ENCODE results near the gene ALKBH7.
"Not testable (repeated sequence)": the region's sequence is repeated elsewhere in the genome, so short reads cannot be mapped to it uniquely, and the experiment has no call there.

ALKBH7 gene, protein sequence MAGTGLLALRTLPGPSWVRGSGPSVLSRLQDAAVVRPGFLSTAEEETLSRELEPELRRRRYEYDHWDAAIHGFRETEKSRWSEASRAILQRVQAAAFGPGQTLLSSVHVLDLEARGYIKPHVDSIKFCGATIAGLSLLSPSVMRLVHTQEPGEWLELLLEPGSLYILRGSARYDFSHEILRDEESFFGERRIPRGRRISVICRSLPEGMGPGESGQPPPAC

DNA sequence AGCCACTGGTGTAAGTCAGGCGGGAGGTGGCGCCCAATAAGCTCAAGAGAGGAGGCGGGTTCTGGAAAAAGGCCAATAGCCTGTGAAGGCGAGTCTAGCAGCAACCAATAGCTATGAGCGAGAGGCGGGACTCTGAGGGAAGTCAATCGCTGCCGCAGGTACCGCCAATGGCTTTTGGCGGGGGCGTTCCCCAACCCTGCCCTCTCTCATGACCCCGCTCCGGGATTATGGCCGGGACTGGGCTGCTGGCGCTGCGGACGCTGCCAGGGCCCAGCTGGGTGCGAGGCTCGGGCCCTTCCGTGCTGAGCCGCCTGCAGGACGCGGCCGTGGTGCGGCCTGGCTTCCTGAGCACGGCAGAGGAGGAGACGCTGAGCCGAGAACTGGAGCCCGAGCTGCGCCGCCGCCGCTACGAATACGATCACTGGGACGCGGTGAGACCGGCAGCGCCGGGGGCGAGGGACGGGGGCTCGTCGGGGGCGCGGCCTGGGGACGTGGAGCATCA, at the start of gene ALKBH7:
Gene ALKBH7 (plus strand): TSS at position 201 of the 502 bp plus-strand sequence. CDS start 27 bp downstream, at position 228.
- peak; percentile 83 to 98 for DNase-seq (ENCODE audit: low read depth in 1 of 2, low spot score in 1 of 2)

DNA sequence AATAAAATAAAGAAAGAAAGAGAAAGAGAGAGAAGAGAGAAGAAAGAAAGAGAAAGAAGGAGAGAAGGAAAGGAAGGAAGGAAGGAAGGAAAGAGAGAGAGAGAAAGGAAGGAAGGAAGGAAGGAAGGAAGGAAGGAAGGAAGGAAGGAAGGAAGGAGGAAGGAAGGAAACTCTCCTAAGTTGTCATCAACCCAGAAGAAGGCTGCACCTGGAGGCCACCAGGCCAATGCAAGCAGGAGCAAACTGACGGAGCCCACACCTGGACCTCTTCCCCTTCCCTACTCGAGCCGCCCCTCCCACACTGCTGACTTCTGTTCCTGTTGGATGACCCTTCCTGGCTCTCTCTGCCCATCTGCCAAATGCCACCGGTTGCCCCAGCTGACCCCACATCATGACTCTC, 47.8 kb upstream of the ALKBH7 start:
- DNase-seq (ENCODE audit: low read depth in 1 of 2, low spot score in 1 of 2), result no peak

DNA sequence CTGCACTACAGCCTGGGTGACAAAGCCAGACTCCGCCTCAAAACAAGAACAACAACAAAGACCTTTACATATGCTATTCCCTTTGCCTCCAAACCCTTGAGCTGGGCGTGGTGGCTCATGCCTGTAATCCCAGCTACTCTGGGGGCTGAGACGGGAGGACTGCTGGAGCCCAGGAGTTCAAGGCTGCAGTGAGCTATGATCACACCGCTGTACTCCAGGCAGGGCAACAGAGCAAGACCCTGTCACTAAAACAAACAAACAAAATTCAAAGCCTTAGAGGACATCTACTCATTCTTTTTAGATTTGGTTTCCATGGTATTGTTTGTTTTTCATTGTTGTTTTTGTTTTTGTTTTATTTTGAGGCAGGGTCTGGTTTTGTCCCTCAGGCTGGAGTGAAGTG, 47.0 kb upstream of the ALKBH7 start:
- DNase-seq (ENCODE audit: low read depth in 1 of 2, low spot score in 1 of 2), result no peak

DNA sequence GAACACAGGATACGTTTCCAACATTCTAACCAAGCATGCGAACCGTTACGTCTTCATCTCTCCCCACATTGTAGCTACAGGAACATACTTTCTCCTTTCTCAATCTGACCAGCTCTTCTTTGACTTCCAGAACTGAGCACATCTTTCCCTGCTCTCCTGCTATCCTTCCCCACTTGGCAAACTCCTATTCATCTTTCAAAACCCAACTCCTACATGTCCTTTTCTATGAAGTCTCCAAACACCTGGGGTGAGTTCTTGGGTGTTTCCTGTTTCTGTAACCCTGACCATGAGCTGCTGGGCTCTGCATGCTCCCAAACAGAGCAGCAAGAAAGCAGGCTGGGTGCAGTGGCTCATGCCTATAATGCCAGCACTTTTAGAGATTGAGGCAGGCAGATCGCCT, 45.8 kb upstream of the ALKBH7 start:
- no peak for DNase-seq (ENCODE audit: low read depth in 1 of 2, low spot score in 1 of 2)

DNA sequence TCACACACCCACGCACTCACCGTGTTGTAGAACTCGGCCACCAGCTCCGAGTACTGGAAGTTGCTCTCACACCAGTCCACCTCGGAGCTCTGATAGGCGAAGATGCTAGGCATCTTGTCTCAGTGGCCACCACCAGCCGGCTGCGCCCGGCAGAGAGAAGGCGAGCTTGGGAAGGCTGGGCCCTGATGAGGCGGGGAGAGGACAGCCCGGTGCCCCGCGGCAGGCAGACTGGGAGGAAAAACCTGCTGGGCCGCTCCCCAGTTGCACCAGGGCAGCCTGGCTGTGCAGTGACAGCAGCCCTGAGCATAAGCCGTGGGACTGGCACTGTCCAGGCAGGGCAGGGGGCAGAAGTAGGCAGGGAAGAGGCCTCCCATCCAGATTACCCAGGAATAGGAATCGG, 39.2 kb upstream of the ALKBH7 start, which contains the start of gene ACER1:
Gene ACER1 (minus strand): TSS at position 174 of the 400 bp plus-strand sequence. CDS start 61 bp downstream, at position 113.
- no peak for DNase-seq (ENCODE audit: low read depth in 1 of 2, low spot score in 1 of 2)

DNA sequence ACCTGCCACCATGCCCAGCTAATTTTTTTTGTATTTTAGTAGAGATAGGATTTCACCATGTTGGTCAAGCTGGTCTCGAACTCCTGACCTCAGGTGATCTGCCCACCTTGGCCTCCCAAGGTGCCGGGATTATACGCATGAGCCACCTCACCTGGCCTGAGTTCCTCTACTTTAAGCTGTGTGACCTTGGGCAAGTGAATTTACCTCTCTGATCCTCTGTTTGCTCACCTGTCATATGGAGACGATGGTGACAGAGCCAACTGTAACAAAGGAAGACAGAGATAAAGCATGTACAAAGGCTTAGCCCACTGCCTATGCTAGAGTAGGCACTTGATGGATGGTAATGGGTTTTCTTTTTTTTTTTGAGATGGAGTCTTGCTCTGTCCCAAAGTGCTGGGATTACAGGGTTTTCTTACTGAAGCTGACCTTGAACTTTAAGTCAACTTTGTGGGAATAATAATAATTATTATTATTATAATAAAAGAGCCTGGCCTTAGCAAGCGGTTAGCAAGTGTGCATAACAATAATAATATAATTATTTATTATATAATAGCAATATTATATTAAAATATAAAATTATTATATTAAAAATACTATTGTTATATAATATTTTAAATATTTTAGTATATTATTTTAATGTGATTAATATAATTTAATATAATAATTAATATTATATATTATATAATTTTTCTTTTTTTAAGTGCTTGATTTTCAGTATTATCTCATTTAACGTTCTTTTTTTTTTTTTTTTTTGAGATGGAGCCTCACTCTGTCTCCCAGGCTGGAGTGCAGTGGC, 37.9 kb upstream of the ALKBH7 start:
- no peak for DNase-seq (ENCODE audit: low read depth in 1 of 2, low spot score in 1 of 2)

DNA sequence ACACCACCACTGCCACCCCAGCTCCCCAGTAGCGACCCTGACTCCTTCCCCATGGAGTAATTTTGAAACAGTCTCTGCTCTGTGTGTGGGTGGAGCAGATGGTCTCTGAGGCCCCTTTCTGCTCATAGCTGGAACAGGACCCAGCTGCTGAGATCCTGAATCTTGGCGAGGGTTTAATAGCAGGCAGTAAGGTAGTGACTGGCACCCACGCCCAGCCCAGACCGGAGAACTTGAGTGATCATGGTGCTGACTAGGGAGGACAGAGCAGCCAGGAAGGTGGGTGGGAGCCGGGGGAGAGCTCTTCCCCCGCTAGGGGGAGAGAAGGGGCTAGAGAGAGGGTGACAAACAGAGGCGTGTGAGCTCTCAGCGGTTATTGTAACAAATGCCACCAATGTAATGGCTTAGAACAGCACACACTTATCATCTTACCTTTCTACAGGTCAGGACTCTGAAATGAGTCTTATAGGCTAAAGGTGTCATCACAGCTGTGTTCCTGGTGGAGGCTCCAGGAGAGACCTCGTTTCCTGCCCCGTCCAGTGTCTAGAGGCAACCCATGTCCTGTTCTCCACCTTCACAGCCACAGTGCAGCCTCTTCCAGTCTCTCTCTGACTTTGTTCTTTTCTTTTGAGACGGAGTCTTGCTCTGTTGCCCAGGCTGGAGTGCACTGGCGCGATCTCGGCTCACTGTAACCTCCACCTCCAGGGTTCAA, 31.9 kb upstream of the ALKBH7 start:
- DNase-seq (ENCODE audit: low read depth in 1 of 2, low spot score in 1 of 2), result no peak

DNA sequence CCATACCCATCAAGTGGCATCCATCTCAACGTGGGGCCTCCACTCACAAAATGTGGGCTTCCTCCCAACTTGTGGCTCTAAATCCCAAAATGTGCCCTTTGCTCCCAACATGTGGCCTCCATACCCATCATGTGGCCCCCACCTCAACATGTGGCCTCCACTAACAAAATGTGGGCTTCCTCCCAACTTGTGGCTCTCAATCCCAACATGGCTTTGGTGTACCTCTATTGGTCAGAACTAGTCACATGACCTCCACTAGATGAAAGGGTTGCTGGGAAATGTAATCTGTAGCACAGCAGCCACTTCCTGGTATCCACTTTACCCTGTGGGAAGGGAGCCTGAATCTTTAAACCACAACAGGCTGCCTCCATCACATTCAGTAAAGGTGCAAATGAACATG, 29.1 kb upstream of the ALKBH7 start:
- DNase-seq (ENCODE audit: low read depth in 1 of 2, low spot score in 1 of 2), result no peak

DNA sequence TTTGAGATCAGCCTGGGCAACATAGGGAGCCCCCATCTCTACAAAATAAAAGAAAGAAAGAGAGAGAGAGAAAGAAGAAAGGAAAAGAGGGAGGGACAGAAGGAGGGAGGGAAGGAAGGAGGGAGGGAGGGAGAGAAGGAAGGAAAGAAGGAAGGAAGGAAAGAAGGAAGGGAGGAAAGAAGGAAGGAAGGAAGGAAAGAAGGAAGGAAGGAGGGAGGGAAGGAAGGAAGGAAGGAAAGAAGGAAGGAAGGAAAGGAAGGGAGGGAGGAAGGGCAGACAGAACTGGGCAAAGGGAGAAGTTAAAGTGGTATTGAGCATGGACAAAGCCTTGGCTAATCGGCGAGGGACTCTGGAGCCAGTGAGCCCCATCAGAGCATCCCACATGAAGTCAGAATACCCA, 23.3 kb upstream of the ALKBH7 start:
- DNase-seq (ENCODE audit: low read depth in 1 of 2, low spot score in 1 of 2), result not testable (repeated sequence)

DNA sequence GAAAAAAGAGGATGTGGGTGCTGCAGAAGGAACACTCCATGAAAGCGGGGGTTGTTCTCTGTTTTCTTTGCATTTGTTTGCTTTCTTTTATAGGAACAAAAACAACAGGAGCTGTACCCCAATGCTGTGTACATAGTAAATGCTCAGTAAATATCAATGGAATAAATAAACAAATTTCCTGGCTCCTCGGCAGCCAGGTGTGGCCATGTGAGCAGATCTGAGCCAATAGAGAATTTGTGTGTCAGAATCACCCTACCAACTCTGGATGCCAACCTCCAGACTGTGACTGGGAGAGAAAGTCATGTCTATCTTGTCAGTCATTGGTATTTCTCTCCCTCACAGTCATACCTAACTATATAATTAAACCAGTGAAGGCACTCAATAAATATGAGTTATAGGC, 21.9 kb upstream of the ALKBH7 start:
- DNase-seq (ENCODE audit: low read depth in 1 of 2, low spot score in 1 of 2), result no peak

DNA sequence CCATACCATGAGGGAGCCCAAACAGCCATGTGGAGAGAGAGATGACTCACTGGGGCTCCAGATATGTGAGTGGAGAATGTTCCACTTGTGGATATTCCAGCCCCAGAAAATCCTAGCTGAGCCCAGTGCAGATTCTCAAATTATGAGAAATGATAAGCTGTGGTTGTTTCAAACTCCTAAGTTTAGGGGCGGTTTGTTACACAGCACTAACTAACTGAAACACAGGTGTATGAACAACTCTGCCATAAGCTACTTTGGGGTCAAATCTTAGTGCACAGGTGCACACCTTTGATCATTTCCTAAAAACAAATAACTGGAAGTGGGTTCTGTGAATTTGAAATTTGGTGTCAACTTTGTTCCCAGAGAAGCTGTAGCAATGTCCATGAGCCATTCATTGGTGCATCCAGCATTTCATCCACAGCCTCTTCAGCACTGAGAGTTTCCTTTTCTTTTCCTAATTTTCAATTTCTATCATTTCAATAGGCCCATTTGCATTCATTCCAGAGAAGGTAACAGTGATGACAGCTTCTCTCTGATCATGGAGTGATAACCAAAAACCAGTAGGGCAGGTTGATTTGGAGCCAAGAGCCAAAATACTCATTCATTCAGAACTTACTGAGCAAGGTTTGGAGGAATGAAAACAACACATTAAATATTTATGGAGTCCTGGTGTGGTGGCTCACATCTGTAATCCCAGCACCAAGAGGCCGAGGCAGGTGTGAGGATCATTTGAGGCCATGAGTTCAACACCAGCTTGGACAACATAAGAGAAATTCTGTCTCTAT, 20.0 kb upstream of the ALKBH7 start:
- DNase-seq (ENCODE audit: low read depth in 1 of 2, low spot score in 1 of 2), result no peak

DNA sequence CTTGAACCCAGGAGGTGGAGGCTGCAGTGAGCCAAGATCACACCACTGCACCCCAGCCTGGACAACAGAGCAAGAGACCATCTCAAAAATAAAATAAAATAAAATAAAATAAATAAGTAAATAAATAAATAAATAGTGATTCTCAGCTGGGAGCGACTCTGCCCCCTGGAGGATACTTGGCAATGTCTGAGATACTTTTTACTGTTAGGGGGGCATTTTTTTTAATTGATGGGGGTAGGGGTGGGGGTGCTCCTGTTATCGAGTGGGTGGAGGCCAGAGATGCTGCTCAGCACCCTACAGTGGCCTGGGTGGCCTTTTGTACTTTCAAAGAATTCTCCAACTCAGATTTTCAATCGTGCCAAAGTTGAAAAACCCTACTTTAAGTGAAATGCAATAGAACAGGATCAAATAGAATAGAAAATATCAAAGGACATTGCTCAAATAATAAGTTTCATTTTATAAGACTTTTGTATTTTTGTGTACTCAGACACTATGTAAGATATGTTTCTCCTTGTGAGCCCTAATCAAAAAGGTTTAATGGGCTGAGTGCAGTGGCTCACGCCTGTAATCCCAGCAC, 18.4 kb upstream of the ALKBH7 start:
- DNase-seq (ENCODE audit: low read depth in 1 of 2, low spot score in 1 of 2), result no peak

DNA sequence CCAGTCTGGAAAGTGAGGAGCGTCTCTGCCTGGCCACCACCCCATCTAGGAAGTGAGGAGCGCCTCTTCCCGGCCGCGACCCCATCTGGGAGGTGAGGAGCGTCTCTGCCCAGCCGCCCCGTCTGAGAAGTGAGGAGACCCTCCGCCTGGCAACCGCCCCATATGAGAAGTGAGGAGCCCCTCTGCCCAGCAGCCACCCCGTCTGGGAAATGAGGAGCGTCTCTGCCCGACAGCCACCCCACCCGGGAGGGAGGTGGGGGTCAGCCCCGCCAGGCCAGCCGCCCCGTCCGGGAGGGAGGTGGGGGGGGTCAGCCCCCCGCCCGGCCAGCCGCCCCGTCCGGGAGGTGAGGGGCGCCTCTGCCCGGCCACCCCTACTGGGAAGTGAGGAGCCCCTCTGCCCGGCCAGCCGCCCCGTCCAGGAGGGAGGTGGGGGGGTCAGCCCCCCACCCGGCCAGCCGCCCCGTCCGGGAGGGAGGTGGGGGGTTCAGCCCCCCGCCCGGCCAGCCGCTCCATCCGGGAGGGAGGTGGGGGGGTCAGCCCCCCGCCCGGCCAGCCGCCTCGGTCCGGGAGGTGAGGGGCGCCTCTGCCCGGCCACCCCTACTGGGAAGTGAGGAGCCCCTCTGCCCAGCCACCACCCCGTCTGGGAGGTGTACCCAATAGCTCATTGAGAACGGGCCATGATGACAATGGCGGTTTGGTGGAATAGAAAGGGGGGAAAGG, 17.1 kb upstream of the ALKBH7 start:
- DNase-seq (ENCODE audit: low read depth in 1 of 2, low spot score in 1 of 2), result not testable (repeated sequence)

DNA sequence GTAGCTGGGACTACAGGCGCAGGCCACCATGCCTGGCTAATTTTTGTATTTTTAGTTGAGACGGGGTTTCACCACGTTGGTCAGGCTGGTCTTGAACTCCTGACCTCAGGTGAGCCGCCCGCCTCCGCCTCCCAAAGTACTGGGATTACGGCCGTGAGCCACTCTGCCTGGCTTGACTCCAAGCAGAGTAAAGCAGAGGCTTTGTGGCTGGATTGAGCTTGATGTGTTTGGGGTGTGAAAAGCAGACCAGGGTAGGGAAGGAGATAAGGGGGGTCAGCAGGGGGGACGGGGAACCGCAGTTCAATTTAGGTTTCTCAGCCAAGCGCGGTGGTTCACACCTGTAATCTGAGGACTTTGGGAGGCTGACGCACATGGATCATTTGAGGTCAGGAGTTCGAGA, 15.4 kb upstream of the ALKBH7 start:
- no peak for DNase-seq (ENCODE audit: low read depth in 1 of 2, low spot score in 1 of 2)

DNA sequence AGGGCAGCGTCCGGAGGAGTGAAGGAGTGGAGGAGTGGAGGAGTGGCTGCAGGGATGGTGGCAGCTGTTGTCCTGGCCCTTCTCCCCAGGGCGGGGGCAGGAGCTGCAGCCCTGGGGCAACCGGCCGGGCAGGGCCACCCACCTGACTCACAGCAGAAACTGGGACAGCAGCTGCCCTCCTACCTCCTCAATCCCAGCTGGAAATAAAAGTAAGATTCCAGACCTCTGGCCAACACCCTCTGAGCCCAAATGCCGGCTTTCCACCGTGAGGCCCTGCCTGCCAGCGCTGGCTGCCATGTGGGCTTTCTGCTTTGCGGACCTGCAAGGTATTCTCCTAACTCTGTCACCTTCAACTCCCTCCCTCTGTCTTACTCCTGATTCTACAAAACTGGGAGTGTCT, 14.6 kb upstream of the ALKBH7 start:
- no peak for DNase-seq (ENCODE audit: low read depth in 1 of 2, low spot score in 1 of 2)

DNA sequence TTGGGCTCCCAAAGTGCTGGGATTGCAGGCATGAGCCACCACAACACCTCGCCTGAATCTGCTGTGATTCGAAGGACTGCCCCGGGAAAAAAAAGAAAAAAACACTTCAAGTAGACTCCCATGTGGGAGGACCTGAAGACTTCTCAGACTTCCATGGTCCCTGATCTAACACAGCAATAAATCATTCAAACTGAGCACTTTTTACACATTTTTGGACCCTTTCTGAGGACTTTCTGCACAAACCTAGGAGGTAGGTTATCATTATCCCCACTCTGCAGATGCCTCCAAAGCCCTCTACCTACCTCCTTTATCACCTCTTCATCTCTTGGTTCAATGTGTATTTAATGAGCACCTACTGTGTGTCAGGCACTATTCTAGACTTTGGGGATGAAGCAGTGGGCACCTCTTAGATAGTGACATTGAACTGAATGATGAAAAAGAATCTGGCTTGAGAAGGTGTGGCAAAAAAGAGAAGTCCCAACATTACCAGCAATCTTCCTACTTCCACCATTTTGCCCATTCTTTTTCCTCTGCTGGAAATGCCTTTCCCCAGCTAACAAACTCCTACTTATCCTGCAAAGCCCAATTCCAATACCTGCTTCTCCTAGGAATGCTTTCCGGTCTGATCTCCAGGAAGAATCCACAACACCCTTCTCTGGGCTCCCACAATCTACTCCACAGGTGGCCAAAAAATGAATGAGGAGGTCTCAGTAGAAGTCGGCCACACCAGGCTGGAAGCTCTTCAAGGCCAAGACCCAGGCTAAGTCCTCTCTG, 12.8 kb upstream of the ALKBH7 start:
- DNase-seq (ENCODE audit: low read depth in 1 of 2, low spot score in 1 of 2), result no peak

DNA sequence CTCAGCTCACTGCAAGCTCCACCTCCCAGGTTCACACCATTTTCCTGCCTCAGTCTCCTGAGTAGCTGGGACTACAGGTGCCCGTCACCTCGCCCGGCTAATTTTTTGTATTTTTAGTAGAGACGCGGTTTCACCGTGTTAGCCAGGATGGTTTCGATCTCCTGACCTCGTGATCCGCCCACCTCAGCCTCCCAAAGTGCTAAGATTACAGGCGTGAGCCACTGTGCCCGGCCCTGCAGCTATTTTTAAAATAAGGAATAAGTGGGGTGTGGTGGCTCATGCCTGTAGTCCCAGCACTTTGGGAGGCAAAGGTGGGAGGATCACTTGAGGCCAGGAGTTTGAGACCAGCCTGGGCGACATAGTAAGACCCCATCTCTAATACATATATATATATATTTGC, 12.1 kb upstream of the ALKBH7 start:
- DNase-seq (ENCODE audit: low read depth in 1 of 2, low spot score in 1 of 2), result not testable (repeated sequence)

DNA sequence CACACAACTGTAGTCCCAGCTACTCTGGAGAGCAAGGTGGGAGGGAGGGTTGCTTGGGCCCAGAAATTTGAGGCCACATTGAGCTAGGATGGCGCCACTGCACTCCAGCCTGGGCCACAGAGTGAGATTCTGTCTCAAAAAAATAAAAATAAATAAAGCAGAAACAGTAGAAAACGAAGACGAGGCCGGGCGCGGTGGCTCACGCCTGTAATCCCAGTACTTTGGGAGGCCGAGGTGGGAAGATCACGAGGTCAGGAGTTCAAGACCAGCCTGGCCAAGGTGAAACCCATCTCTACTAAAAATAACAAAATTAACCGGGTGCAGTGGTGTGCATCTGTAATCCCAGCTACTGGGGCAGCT, 11.8 kb upstream of the ALKBH7 start:
- not testable (repeated sequence) for DNase-seq (ENCODE audit: low read depth in 1 of 2, low spot score in 1 of 2)

DNA sequence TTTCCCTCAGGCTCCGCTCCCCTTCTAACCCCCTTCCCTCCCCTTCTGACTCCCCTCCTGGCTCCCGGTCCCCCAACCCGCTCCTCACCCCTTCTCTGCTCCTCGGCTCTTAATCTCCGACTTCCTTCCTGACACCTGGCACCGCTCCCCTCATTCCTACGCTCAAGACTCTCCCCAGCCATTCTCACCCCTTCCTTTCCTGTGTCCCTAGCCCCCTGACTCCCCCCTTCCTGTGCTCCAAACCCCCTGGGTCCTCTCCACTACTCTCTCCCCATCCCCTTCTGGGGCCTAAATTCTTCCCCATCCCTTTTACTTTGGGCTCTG, 10.6 kb upstream of the ALKBH7 start:
- no peak for DNase-seq (ENCODE audit: low read depth in 1 of 2, low spot score in 1 of 2)
